IPS DF 19.7 (cell line): Measurements from ENCODE around the gene ATP5F1C.
"Not testable (repeated sequence)": the region's sequence is repeated elsewhere in the genome, so short reads cannot be mapped to it uniquely, and the experiment has no call there.

Source experiments
- DNase-seq: peaks from one replicate; pipeline ENCODE4 v3.0.0-alpha.2; 2013; ENCODE audit warnings: low read depth, low spot score

The ATP5F1C gene

DNA sequence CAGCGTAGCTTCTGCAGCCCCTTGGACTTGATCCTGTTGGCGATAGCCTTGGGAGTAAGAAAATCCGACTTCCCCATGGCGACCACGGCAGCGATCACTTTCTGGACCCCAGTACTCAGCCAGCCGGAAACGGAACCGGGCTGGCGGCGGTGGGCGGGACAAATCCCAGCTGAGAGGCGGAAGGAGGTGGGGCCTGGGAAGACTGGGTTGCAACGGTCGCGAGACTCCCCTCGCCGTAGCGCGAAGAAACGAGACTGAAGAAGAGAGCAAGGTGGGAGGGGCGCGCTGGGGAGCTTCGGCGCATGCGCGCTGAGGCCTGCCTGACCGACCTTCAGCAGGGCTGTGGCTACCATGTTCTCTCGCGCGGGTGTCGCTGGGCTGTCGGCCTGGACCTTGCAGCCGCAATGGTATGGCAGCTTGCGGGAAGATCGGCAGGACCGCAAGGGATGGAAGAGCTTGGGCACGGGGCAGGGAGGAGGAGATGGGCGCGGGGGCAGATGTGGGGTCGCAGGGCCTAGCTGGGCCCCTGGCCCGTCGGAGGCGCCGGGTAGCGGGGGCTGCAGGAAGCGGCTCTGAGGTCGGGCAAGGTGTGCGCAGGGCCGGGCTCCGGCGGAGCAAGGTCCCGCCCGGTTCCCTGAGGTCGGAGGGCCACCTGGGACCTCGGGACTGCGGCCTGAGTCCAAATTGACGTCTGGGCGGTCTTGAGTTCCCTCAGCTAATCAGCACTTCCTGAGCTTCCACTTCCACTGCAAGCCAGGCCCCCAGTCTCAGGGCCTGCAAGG lies at the start of gene ATP5F1C, which contains the start of gene KIN:
Gene ATP5F1C, plus strand, starts transcription at position 321 of the 782 bp plus-strand sequence. Its CDS starts 31 bp downstream, at position 352.
Gene KIN, minus strand, starts transcription at position 137 of the 782 bp plus-strand sequence. Its CDS starts 60 bp downstream, at position 77.
- DNase-seq, result peak; percentile 77

DNA sequence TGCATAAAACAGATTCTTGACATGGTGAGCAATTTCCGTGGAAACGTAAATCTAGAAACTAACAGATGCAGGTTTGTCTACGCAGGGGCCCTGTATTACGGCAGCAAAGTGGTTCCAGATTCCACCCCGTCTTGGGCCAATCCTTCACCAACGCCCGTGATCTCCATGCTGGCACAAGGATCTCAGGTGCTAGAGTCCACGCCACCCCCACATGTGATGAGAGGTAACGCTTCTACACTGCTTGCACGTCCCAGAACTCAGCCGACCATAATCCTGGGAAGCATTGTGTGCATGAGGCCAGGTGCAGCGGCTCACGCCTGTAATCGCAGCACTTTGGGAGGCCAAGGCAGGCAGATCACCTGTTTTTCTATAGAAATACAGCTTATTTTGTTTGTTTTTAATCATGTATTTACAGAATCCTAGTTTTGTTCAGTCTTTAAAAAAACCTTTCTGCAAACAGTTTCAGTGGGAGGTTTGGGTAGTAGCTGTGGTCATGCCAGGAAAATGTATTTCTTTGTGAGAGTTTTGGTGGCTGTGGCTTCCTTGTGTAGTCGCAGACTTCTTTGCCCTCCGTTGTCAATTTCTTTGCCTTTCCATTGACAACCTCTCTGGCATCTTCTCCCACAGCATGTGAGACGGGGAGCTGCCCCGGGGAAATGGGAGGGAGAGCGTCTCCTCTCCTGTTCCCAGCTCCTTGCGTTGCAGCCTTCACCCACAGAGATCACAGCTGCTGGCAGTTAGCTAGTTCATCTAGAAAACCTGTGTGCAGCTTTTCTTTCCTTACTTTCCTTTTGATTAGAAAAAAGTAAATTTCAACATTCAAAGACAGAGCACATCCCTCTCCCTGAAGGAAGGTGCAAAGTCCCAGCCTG lies 49.2 kb upstream of the ATP5F1C start:
- DNase-seq, result no peak

DNA sequence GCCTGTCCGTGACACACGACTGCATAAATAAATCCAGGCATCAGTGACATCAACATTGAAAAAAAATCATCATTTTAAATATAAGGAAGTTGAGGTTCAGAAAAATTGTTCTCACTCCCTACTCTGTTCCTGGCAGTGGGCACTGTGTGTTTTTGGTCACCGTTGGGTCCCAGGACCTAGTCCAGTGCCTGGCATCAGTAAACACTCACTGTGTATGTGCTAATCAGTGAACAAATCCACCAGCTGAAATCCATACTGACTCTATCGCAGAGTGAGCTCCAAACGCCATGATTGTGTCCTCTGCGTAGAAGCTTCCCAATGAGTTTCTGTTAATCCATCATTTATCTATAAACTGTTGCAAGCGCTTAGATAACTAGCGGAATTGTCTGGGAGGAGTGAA lies 43.7 kb upstream of the ATP5F1C start:
- no peak for DNase-seq

DNA sequence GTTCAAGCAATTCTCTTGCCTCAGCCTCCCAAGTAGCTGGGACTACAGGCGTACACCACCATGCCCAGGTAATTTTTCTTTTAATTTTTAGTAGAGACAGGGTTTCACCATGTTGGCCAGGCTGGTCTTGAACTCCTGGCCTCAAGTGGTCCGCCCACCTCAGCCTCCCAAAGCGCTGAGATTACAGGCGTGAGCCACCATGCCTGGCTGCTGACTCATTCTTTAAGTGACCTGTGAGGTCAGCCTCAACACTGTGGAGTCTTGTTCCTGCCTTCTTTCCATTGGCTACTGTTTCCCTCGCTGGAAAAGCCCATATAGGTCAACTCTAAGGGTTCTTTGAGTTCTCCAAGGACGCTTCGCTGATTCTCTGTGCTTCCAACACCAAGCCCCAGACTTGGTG lies 39.3 kb upstream of the ATP5F1C start:
- DNase-seq, result not testable (repeated sequence)

DNA sequence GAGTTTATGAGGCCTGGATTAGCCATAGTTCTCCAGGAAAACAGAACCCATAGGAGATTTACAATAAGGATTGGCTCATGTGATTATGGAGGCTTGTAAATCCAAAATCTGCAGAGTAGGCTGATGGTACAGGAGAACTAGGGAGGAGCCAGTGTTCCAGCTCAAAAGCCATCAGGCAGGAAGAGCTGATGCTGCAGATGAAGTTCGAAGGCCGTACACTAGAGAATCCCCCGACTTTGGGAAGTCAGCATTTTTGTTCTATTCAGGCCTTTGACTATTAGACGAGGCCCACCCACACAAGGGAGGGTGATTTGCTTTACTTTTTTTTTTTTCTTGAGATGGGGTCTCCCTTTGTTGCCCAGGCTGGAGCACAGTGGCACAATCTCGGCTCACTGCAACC lies 37.8 kb upstream of the ATP5F1C start:
- DNase-seq, result no peak

- DNase-seq, result no peak
Observed at GRCh38 chr10:7752251-7752650, 35.7 kb upstream of the ATP5F1C start.

- DNase-seq, result no peak
Observed at GRCh38 chr10:7755103-7755502, 32.9 kb upstream of the ATP5F1C start.

DNA sequence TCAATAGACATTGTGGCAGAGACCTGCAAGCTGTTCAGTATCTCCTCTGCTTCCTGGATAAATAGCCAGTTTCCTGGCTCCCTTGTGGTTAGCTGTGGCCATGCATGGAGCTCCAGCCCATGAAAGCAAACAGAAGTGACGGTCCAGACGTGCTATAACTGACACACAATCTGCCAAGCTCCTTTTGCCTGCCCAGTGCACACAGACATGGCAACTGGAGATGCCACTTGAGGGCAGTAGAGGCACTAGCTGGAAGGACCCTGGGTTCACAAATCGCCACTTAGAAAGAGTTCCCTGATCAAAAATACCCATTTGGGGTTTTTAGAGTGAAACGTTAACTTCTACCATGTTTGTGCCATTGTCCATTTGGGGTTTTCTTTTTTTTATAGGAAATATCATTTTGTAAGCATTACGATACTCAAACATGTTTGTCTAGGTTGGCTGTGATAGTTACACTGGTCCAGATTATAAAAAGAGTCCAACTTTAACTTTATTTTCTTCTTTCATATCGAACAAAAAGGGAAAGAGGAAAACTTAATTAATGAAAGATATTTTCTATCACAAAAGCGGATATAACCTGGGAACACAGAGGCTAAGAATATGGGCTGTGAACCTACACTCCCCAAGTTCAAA lies 31.5 kb upstream of the ATP5F1C start:
- DNase-seq, result peak; percentile 12

- no peak for DNase-seq
Observed at GRCh38 chr10:7763929-7764328, 24.0 kb upstream of the ATP5F1C start.

DNA sequence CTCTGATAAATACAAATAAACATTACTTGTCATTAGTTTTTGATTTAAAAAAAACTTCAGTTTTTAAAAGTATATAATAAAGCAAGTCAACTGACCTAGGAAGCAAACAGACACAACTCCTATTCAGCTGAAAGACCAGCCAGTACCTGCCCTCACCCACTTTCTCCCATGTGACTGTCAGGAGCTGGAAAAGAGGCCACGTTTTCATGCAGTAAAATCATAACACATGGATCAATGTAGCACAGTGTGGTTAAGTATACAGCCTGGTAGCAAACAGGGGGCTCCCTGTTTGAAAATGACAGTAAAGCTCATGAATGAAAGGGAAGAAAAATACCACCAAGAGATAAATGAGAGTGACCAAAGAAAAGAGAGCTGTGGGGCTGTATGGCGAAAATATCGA lies 21.7 kb upstream of the ATP5F1C start:
- DNase-seq, result no peak

GRCh38 chr10:7767209-7767608 lies 20.8 kb upstream of the ATP5F1C start:
- no peak for DNase-seq

DNA sequence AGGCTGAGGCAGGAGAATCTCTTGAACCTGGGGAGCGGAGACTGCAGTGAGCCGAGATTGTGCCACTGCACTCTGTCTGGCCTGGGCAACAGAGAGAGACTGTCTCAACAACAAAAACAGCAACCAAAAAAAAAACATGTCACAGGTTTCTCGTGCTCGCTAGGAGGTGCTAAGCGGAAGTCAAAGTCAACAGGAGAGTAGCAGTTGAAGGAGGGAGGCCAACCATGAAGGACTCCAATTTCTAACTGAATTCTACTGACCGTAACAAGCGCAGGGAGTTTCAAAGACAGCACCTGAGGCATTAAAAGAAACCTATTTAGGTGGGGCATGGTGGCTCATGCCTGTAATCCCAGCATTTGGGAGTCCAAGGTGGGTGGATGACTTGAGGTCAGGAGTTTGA lies 19.6 kb upstream of the ATP5F1C start:
- no peak for DNase-seq

GRCh38 chr10:7773845-7774801 lies 13.9 kb upstream of the ATP5F1C start:
- DNase-seq, result no peak

GRCh38 chr10:7776777-7777176 lies 11.2 kb upstream of the ATP5F1C start:
- no peak for DNase-seq

DNA sequence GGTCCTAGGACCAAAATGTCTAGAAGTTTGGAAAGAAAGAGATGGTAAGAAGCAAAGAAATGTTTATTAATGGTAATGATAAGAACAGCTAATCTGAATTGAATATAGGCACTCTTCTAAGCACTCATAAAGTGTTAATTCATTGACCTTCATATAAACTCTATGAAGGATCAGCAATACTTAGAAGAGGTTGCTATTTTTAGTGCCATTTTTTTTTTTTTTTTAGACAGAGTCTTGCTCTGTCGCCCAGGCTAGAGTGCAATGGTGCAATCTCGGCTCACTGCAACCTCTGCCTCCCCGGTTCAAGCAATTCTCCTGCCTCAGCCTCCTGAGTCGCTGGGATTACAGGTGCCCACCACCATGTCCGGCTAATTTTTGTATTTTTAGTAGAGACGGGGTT lies 5.8 kb upstream of the ATP5F1C start:
- DNase-seq, result not testable (repeated sequence)

DNA sequence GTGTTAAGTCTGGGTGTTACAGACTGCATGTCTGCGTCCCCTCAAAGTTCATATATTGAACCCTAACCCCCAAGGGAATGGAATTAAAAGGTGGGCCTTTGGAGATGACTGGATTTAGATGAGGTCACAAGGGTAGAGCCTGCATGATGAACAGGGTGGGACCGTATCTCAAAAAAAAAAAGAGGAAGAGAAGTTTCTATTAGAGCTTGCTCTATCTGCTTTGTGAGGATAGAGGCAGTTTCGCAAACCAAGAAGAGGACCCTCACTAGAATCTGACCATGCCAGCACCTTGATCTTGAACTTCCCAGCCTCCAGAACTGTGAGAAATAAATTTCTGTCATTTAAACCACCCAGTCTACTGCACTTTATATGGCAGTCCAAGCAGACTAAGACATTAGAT lies 1.5 kb upstream of the ATP5F1C start:
- no peak for DNase-seq

DNA sequence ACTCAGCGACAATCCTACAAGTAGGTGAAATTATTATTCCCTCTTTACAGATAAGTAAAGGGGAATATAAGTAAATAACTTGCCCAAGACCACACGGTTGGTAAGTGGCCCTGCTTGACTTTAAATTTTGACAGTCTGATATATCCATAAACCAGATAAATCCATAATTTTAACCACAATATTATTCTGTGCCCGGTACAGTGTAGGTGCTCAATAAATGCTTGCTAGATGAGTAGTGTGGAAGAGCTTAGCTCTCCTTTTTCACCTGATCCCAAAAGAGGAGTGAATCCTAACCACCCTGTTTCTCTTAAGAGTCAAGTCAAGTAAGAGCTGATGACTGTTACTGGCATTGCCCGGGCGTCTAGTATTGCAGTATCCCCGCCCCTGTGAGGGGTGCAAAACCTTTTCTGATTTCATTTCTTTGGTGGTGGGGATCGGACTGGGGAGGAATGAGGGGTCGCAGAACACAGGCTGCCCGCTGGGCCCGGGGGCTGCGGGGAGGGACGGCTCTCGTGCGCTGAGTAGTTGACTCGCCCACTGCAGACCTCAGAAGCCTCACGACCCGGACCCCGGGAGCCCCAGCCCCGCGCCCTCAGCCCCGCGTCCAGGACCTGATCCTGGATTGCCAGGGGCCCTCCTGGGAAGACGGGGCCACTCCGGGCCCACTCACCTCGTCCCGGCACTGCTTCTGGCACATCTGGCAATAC lies 674 bp upstream of the ATP5F1C start:
- no peak for DNase-seq

DNA sequence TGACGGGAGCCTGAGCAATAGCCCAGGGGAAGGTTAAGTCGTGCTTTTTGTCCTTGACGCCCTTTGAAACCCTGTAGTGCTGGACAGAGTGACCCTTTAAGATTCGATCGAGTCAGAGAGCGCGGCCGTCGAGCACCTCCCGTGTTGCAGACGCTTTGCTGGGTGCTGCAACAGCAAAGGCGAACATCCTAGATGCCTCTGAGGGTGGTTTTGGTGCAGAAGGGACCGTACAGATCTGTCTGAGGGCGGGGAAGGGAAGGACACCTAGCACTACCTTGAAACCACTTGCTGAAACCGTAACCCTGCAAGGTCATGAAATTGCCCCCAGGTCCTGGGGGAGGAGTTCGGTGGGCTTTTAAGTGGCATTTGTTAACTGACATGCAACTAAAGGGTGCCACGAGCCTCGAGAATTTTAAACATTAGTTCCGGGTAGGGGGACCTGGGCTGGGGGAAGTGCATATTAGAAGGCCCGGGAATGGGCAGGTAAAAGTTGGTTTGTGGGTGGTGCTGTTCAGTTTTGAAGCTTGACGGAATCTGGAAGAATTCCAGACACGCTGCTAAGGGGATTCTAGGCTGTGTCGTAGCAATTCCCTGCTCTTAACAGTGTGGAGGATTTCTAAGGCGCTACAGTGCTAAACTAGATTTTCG lies 786 bp downstream of the ATP5F1C start:
- DNase-seq, result no peak

DNA sequence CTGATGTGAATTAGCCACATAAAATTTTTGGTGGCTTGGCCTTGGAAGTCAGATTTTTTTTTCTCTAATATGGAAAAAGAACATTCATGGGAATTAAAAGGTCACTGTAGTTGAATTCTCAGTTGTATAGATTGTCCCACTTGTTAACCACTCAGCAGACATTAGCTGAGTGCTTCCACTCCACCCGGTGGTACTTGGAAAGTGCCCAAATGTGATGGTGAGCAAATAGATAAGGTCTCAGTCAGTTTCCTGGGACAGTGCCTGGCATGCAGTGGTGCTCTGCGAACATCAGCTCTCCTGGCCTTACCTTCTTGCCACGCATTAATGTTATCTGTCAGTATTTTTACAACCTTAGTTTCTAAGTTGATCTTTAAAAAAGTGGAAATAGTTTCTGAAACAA lies 1.4 kb downstream of the ATP5F1C start:
- DNase-seq, result no peak

GRCh38 chr10:7792541-7792940 lies 4.6 kb downstream of the ATP5F1C start:
- no peak for DNase-seq
